Upper lobe of left lung (tissue), 6 donors: ENCODE results near the gene PDE4B. TPM values are rescaled to one million over a fixed set of nuclear protein-coding genes. Genes with fewer than 3 reads are reported as not detected.

Source experiments
- ATAC-seq, 2 donors: fragments of 200-7000 bp; cut with Tn5 transposase; one replicate each; pipeline ENCODE4 v1.9.1; 2022; ENCODE audit warnings: mild to moderate bottlenecking in 2 of 2, moderate library complexity in 2 of 2; ENCODE audit not compliant: low FRiP score in 2 of 2
- DNase-seq, 2 donors: peaks; one replicate each; pipeline ENCODE4 v3.0.0-alpha.2; 2019 to 2020
- H3K27ac ChIP-seq, 4 donors: fragments of 200-600 bp; sonication (generic); one replicate each; pipeline ENCODE4 v1.5.1; 2016 to 2019
- H3K27me3 ChIP-seq, 4 donors: fragments of 200-600 bp; sonication (generic); one replicate each; pipeline ENCODE4 v1.5.1; 2017 to 2019
- H3K36me3 ChIP-seq, 4 donors: fragments of 200-600 bp; sonication (generic); one replicate each; pipeline ENCODE4 v1.5.1; 2016 to 2019
- H3K4me1 ChIP-seq, 4 donors: fragments of 200-600 bp; sonication (generic); one replicate each; pipeline ENCODE4 v1.5.1; 2018 to 2019
- H3K4me3 ChIP-seq, 4 donors: fragments of 200-600 bp; sonication (generic); one replicate each; pipeline ENCODE4 v1.5.1; 2017 to 2019; ENCODE audit warnings: mild to moderate bottlenecking in 2 of 4, moderate library complexity in 1 of 4
- H3K9me3 ChIP-seq, 4 donors: fragments of 200-600 bp; sonication (generic); one replicate each; pipeline ENCODE4 v1.5.1; 2018 to 2019
- EP300 ChIP-seq, 4 donors: sonication (generic); formaldehyde crosslinking; IDR thresholded peaks; one replicate each; pipeline ENCODE4 v1.5.1; 2017; ENCODE audit warnings: antibody characterized with exemption in 4 of 4, control low read depth in 2 of 4
- POLR2A ChIP-seq, 4 donors: fragments of 450-650 bp; IDR thresholded peaks; one replicate each; pipeline ENCODE4 v1.5.1; 2016 to 2017; ENCODE audit warnings: antibody characterized with exemption in 4 of 4, mild to moderate bottlenecking in 2 of 4
- POLR2AphosphoS5 ChIP-seq, 2 donors: sonication (generic); formaldehyde crosslinking; IDR thresholded peaks; one replicate each; pipeline ENCODE4 v1.5.1; 2017; ENCODE audit warnings: antibody characterized with exemption in 2 of 2
- WGBS, 2 donors: methylation state at CpG; one replicate each; pipeline ENCODE4 v1.1.5; 2017 to 2018; 5-methylcytosine and 5-hydroxymethylcytosine counted together
- total RNA-seq, 6 donors: library from RNA; depleted of rRNA in 4 of 6; stranded (reverse); fragments of >200 nt in 4 of 6; gene quantifications; one replicate each; pipeline versions ENCODE4 v1.1.0 to v1.2.1, GENCODE V29; 2016 to 2021
- TF ChIP-seq, protein P1 (sequence below), 6 experiments: fragments of 450-650 bp in 4 of 6; fragments of 200-600 bp in 2 of 6; sonication (generic) in 2 of 6; IDR thresholded peaks; one replicate each; pipeline ENCODE4 v1.5.1; 2016 to 2019; ENCODE audit warnings: antibody characterized with exemption in 6 of 6
- donor health status: DM: no; HTN: no; CAD: no; lungs with moderate emphysema.
- donor health status: DM: no; HTN: yes; CAD: no; lungs with severe emphysema.

Gene PDE4B
- total RNA-seq, 6 donors from 2014 or later: 8.1 to 61.6 (median 15.9) TPM

DNA sequence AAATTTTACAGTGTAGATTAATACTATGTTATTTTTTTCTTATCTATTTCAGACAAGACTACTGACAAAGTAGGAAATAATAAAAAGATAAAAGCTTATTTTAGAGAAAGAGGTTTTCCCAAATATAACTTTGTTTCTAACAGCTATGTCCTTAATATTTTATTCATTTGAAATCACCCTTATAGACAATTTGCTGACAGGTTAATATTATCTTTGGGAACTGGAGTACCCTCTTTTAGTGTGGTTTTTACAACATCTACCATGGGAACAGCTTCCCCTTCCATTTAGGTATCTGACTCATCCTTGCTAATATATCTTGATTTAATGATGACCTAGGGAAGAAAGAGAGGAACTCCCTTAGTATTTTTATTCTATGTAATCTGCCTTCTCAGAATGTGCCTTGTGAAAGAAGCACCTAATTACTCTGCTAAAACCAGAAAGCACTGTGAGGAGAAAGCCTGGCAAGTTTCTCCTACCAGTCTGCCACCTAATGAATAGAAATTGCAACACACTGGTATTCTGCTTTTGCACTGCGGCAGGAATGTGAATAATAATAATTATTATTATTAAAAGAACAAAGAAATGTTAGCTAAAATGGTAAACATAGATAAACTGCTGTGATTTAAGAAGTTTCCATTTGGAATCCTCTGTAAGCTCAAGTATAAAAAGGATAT, 192.8 kb downstream of the PDE4B start:
- 70 to 81% methylated on average over 1 of the region's 1 CpG for WGBS, 2 donors
- Histone ChIP-seq H3K9me3 (no peaks in the 10 kb centered on the region), H3K27me3 (no peaks in the 10 kb centered on the region), H3K27ac (no peak overlapping the region), H3K4me1 (no peaks in the 10 kb centered on the region), H3K4me3 (no peak overlapping the region), H3K36me3 (no peaks in the 10 kb centered on the region)
- no peak for DNase-seq
- no peak for ATAC-seq
- TF ChIP-seq EP300 (IDR thresholded peaks at IDR 0.05) (no peak), POLR2A (IDR thresholded peaks at IDR 0.05) (no peak), POLR2AphosphoS5 (IDR thresholded peaks at IDR 0.05) (no peak)
- TF ChIP-seq, protein P1, sequence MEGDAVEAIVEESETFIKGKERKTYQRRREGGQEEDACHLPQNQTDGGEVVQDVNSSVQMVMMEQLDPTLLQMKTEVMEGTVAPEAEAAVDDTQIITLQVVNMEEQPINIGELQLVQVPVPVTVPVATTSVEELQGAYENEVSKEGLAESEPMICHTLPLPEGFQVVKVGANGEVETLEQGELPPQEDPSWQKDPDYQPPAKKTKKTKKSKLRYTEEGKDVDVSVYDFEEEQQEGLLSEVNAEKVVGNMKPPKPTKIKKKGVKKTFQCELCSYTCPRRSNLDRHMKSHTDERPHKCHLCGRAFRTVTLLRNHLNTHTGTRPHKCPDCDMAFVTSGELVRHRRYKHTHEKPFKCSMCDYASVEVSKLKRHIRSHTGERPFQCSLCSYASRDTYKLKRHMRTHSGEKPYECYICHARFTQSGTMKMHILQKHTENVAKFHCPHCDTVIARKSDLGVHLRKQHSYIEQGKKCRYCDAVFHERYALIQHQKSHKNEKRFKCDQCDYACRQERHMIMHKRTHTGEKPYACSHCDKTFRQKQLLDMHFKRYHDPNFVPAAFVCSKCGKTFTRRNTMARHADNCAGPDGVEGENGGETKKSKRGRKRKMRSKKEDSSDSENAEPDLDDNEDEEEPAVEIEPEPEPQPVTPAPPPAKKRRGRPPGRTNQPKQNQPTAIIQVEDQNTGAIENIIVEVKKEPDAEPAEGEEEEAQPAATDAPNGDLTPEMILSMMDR (IDR thresholded peaks at IDR 0.05): no peak

GRCh38 chr1:65986146-65986545, 193.5 kb downstream of the PDE4B start:
- no peak for TF ChIP-seq EP300 (IDR thresholded peaks at IDR 0.05)
- TF ChIP-seq, protein P1 (IDR thresholded peaks at IDR 0.05): no peak
- no peak for TF ChIP-seq POLR2A (IDR thresholded peaks at IDR 0.05)
- no peak for TF ChIP-seq POLR2AphosphoS5 (IDR thresholded peaks at IDR 0.05)
- 65 to 80% methylated on average over 1 of the region's 1 CpG for WGBS, 2 donors
- no peaks in the 10 kb centered on the region for H3K27me3 ChIP-seq
- no peak overlapping the region for H3K4me3 ChIP-seq
- no peaks in the 10 kb centered on the region for H3K4me1 ChIP-seq
- DNase-seq (no peak), ATAC-seq (no peak)
- H3K27ac ChIP-seq: no peak overlapping the region
- no peaks in the 10 kb centered on the region for H3K36me3 ChIP-seq
- H3K9me3 ChIP-seq: no peaks in the 10 kb centered on the region

- no peak for DNase-seq
- no peak overlapping the region for H3K4me3 ChIP-seq
- no peak for TF ChIP-seq POLR2A (IDR thresholded peaks at IDR 0.05)
- TF ChIP-seq, protein P1 (IDR thresholded peaks at IDR 0.05): no peak
- no peak for TF ChIP-seq EP300 (IDR thresholded peaks at IDR 0.05)
- no peak for TF ChIP-seq POLR2AphosphoS5 (IDR thresholded peaks at IDR 0.05)
- H3K27ac ChIP-seq: no peak overlapping the region
- no peaks in the 10 kb centered on the region for H3K9me3 ChIP-seq
- no peaks in the 10 kb centered on the region for H3K36me3 ChIP-seq
- WGBS, 2 donors: 44 to 62% methylated on average over 1 of the region's 1 CpG
- no peaks in the 10 kb centered on the region for H3K4me1 ChIP-seq
- H3K27me3 ChIP-seq: no peaks in the 10 kb centered on the region
- ATAC-seq: no peak
These were observed 197.5 kb downstream of the PDE4B start for GRCh38 chr1:65990161-65990560.

- 92 to 93% methylated on average over 3 of the region's 3 CpGs for WGBS, 2 donors
- TF ChIP-seq, protein P1 (IDR thresholded peaks at IDR 0.05): no peak
- TF ChIP-seq POLR2AphosphoS5 (IDR thresholded peaks at IDR 0.05) (no peak), EP300 (IDR thresholded peaks at IDR 0.05) (no peak), POLR2A (IDR thresholded peaks at IDR 0.05) (no peak)
- no peak for ATAC-seq
- DNase-seq: no peak
- Histone ChIP-seq H3K9me3 (no peaks in the 10 kb centered on the region), H3K4me1 (no peaks in the 10 kb centered on the region), H3K36me3 (no peaks in the 10 kb centered on the region), H3K4me3 (no peak overlapping the region), H3K27me3 (no peaks in the 10 kb centered on the region), H3K27ac (no peak overlapping the region)
These were observed 199.0 kb downstream of the PDE4B start for GRCh38 chr1:65991694-65992093.
